ENCODE data around the gene DUSP9. TPM values are rescaled to one million over a fixed set of nuclear protein-coding genes. Genes with fewer than 3 reads are reported as not detected.
A peak's percentile ranks its signal among the peaks of the same experiment; 100 is the strongest.

The DUSP9 gene
- total RNA-seq, 1 experiment from 2014 or later: 2.4 TPM

DNA sequence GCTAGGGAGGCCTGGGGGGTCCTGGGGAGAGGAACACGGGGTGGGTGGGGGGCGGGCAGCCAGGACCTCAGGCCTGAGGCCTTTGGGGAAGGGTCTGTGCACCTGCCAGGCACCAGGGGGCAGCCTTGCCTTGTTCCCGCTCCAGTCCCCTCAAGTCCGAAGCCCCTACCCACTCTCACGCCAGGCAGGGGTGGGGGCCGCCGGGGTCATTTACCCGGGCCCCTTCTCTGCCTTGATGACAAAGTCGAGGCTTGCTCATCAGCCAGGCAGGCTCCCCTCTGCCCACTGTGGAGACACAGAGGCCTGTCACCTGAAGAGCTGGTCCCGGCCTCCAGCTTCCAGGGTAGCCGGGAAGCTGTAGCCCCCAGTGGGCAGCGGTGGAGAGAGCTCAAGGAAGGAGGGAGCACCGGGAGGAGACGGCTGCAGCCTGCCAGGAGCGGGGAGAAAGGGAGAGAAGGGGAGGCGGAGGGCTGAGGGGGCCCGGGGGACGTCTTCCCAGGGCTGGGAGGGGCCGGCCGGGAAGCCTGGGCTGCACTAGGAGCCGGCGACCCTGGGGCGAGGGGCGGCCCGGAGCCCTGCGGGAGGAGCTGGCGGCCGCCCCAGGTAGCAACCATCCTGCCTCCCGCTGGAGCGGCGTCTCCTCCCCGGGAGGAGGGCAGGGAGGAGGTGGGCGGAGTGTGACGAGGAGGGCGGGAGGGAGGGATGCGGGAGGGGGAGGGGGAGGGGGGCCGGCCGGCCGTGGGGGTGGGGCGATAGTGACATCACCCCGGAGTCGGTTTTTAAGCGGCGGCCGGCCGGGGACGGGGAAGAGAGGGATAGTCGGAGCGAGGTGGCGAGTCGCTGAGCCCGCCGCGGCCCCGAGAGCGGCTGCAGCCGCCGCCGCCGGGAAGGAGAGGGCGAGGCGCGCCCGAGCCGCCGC lies 40.4 kb downstream of the DUSP9 start, which contains the start of gene SLC6A8:
TSS of gene SLC6A8 (plus strand) at position 806 of the 919 bp plus-strand sequence. CDS start 649 bp downstream, outside the sequence.
- H3K4me2 ChIP-seq (ENCODE audit: insufficient read depth, insufficient read length, low read length): peak within 1 kb of the TSS; percentile 21
- H2AFZ ChIP-seq (ENCODE audit: low read length): no peak within 1 kb of the TSS
- no peak within 1 kb of the TSS for H2BK120ac ChIP-seq (ENCODE audit: low read depth, low read length, poor library complexity, severe bottlenecking)
- H3K23ac ChIP-seq (ENCODE audit: insufficient read length, low read depth, low read length): no peak within 1 kb of the TSS
- no peak within 1 kb of the TSS for H3K18ac ChIP-seq (ENCODE audit: insufficient read length, low read depth, low read length)
- H3K79me2 ChIP-seq (ENCODE audit: insufficient read depth, low read length): no peaks in the 10 kb centered on the region; the same call in 1 of the 2 replicates
- no peaks in the 10 kb centered on the region for H3K23me2 ChIP-seq (ENCODE audit: insufficient read length, low read depth, low read length, poor library complexity, severe bottlenecking)
- H3K9me3 Mint-ChIP-seq: peaks cover 35 to 55% of the 10 kb centered on the region in 2 experiments
- no peak within 1 kb of the TSS for H2BK20ac ChIP-seq (ENCODE audit: low read depth, low read length, poor library complexity, severe bottlenecking)
- H3K27ac ChIP-seq (ENCODE audit: insufficient read length, low read depth, low read length): no peak within 1 kb of the TSS
- H3K27me3 Mint-ChIP-seq (ENCODE audit: low read depth): peaks cover 2% of the 10 kb centered on the region; the same call in 1 of the 2 replicates
- no peak within 1 kb of the TSS for H2BK12ac ChIP-seq (ENCODE audit: insufficient read length, low read depth, low read length)
- H3K27ac Mint-ChIP-seq: peak within 1 kb of the TSS; percentile 44 to 92 (median 85); a peak in 4 of 7 replicates
- no peak within 1 kb of the TSS for H2BK15ac ChIP-seq (ENCODE audit: low read depth, low read length)
- H3K79me1 ChIP-seq (ENCODE audit: insufficient read depth, low read depth, low read length, poor library complexity, severe bottlenecking): no peaks in the 10 kb centered on the region
- no peak within 1 kb of the TSS for H3K4ac ChIP-seq (ENCODE audit: low read depth, low read length)
- H4K5ac ChIP-seq (ENCODE audit: insufficient read length, low read depth, low read length): no peak within 1 kb of the TSS
- H3K4me1 ChIP-seq (ENCODE audit: insufficient read depth, low read length): no peaks in the 10 kb centered on the region; the same call in 1 of the 2 replicates
- no peak within 1 kb of the TSS for H3K9ac ChIP-seq (ENCODE audit: extremely low read depth, insufficient read length, low read length)
- no CpG with 5 or more reads among the region's 66 CpGs for WGBS (ENCODE audit: extremely low coverage, insufficient read length, low lambda C conversion rate)
- peaks cover 20 to 40% (median 35%) of the 10 kb centered on the region in 3 experiments for H3K36me3 Mint-ChIP-seq (ENCODE audit: insufficient read depth in 1 of 3, low read depth in 3 of 3)
- peak within 1 kb of the TSS; percentile 57 to 75 for H3K4me3 Mint-ChIP-seq
- H3K27me3 ChIP-seq (ENCODE audit: insufficient read depth, low read length): no peaks in the 10 kb centered on the region
- H3K9me3 ChIP-seq (ENCODE audit: control insufficient read depth, low read depth, low read length): peaks cover 6% of the 10 kb centered on the region
- H3K14ac ChIP-seq (ENCODE audit: insufficient read depth, low read length): 0 out of 2 replicates have a peak within 1 kb of the TSS, but pooled peaks have one; percentile 65
- TF ChIP-seq, protein P1, sequence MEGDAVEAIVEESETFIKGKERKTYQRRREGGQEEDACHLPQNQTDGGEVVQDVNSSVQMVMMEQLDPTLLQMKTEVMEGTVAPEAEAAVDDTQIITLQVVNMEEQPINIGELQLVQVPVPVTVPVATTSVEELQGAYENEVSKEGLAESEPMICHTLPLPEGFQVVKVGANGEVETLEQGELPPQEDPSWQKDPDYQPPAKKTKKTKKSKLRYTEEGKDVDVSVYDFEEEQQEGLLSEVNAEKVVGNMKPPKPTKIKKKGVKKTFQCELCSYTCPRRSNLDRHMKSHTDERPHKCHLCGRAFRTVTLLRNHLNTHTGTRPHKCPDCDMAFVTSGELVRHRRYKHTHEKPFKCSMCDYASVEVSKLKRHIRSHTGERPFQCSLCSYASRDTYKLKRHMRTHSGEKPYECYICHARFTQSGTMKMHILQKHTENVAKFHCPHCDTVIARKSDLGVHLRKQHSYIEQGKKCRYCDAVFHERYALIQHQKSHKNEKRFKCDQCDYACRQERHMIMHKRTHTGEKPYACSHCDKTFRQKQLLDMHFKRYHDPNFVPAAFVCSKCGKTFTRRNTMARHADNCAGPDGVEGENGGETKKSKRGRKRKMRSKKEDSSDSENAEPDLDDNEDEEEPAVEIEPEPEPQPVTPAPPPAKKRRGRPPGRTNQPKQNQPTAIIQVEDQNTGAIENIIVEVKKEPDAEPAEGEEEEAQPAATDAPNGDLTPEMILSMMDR (conservative IDR thresholded peaks at IDR 0.05): peak; percentile 61
- no peak within 1 kb of the TSS for H2AK5ac ChIP-seq (ENCODE audit: insufficient read length, low read length)
- no peak within 1 kb of the TSS for H2BK5ac ChIP-seq (ENCODE audit: insufficient read length, low read length)
- H3K4me1 Mint-ChIP-seq: peaks cover 15 to 20% of the 10 kb centered on the region in 2 experiments
- H4K91ac ChIP-seq (ENCODE audit: insufficient read length, low read depth, low read length): no peak within 1 kb of the TSS
- H4K20me1 ChIP-seq (ENCODE audit: control insufficient read depth, insufficient read depth, insufficient read length): peaks cover 5% of the 10 kb centered on the region
- no peak within 1 kb of the TSS for H4K8ac ChIP-seq (replicated peaks; ENCODE audit: insufficient read length, low read depth, low read length)
- no peak within 1 kb of the TSS for H3K56ac ChIP-seq (ENCODE audit: insufficient read length, low read depth, low read length)
- peak; percentile 70 for DNase-seq
- no peak within 1 kb of the TSS for H3T11ph ChIP-seq (ENCODE audit: low read length)
